HG03432 (cell line): ENCODE data around the gene MYH13.
"Not testable (repeated sequence)": the region's sequence is repeated elsewhere in the genome, so short reads cannot be mapped to it uniquely, and the experiment has no call there.

Source experiments
- ATAC-seq: cut with Tn5 transposase; IDR thresholded peaks from one replicate; pipeline ENCODE4 v1.9.1; 2021; ENCODE audit warnings: mild to moderate bottlenecking, moderate library complexity; ENCODE audit not compliant: unreplicated experiment

Gene MYH13

DNA sequence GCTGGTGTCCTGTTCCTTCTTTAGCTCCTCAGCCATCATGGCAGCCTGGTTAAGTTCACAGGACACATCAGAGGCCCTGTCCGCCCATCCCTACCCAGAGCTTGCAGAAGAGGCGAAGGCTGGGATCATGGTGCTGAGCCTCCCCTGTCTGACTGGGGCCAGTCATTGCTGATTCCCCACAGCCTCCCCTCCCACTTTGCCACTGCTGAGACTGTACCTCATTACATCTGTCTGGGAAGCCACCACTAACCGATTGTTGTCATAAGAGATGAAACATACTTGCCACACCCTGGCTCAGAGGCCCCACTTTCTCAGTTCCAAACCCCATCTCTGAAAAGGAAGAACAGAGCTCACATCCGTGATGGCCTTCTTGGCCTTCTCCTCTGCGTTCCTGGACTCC lies 66.2 kb downstream of the MYH13 start:
- no peak for ATAC-seq

GRCh38 chr17:10305398-10305797 lies 67.4 kb downstream of the MYH13 start:
- ATAC-seq = no peak

GRCh38 chr17:10304758-10305300 lies 68.0 kb downstream of the MYH13 start:
- ATAC-seq = no peak

- ATAC-seq = no peak
Observed at GRCh38 chr17:10297691-10298090, 75.1 kb downstream of the MYH13 start.

DNA sequence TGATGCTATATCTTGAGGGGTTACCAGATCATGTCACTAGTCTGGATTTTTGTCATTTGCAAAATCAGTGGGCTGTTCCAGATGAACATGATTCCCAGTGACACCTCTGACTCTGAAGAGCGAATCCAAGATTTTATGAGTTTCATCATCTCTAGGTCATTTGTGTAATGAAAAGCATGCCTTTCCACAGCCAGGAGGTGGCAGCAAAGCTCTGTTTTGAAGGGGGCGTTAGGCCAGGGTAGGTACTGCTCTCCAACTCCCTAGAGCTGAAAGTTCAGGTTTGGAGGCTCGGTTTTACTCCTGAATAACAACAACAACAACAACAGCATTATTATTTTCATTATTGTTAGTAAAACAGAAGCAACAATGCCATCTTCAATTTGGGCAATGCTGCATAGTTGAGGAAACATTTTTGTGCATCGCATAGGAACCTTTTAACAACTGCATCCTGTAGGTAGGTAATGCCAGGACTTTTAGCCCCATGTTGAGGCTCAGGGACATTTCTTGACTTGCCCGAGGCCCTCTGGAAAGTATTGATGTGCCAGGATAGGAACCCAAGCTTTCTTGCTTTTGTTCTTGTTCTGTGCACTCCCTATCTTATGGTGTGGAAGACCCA lies 77.0 kb downstream of the MYH13 start:
- ATAC-seq = peak; percentile 51

GRCh38 chr17:10294180-10294579 lies 78.6 kb downstream of the MYH13 start:
- ATAC-seq = peak; percentile 59

- ATAC-seq = peak; percentile 74
Observed at GRCh38 chr17:10292057-10292937, 80.5 kb downstream of the MYH13 start.

DNA sequence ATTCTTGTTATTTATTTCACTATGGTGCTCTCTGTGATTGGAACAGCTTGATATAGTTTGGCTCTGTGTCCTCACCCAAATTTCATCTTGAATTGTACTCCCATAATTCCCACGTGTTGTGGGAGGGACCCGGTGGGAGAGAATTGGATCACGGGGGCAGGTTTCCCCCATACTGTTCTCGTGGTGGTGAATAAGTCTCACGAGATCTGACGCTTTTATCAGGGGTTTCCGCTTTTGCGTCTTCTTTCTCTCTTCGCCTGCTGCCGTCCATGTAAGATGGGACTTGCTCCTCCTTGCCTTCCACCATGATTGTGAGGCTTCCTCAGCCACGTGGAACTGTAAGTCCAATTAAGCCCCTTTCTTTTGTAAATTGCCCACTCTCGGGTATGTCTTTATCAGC lies 81.2 kb downstream of the MYH13 start:
- ATAC-seq = not testable (repeated sequence)

- ATAC-seq = no peak
Observed at GRCh38 chr17:10290041-10290440, 82.8 kb downstream of the MYH13 start.

DNA sequence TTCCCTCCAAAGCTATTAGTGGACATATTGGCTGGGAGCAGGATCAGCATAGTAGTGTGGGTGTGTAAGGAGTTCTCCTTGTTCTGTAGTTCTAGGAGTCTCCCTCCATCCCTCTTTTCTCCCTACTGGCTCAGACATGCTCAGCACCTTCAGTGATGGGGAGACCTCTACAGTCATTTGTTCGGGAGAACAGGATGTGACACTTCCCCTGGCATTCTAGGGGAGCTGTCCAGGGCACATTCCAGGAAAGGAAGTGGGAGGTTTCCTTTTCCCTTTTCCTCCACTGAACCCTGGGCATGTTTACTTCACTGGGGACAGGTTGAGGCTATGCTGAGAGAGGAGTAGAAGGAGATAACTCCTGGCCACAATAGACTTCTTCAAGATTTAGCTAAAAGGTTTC lies 86.5 kb downstream of the MYH13 start:
- ATAC-seq = no peak

DNA sequence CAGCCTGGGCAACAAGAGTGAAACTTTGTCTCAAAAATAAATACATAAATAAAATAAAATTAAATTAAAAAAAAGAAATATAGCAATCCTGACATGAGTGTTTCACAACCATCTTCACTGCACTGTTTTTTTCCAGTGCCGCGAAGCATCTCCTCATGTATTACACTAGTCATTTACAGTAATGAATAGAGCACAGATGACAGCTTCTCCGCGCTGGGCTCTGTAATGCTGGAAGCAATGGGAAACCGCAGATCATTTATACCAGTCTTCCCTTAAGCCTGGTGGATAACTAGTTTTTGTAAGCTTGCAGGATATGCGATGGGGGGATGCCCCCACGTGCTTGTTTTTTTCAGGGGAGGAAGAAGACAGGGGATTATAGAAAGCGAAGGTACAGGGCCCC lies 86.9 kb downstream of the MYH13 start:
- ATAC-seq = no peak

DNA sequence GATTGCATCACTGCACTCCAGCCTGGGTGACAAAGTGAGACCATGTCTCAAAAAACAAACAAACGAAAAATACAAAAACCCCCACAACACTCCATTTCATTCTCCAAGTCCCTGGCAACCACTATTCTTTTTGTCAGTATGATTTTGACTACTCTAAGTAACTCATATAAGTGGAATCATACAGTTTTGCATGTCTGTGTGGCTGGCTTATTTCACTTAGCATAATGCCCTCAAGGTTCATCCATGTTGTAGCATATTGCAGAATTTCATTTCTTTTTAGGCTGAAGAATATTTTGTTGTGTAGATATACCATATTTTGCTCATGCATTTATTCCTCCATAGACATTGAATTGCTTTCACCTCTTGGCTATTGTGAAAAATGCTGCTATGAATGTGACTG lies 92.7 kb downstream of the MYH13 start:
- ATAC-seq = no peak

- ATAC-seq = no peak
Observed at GRCh38 chr17:10278218-10278617, 94.6 kb downstream of the MYH13 start.

DNA sequence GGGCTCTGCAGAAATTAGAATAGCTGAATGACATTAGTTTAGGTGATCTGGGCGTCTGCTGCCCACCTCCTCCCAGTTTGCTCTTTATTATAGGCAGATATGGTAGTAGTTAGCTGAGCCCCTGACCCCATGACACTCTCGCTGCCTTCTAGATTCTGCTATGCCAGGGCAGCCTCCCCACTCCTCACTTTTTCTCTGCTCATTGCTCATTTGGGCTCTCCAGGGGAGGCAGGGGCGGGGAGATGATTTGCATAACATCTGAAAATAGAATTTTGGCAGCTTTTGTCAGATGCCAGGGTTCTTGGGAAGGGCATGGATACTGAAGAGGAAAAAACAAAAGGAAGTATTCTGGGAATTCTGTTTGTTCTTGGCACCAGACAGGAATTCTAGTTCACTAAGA lies 96.4 kb downstream of the MYH13 start:
- no peak for ATAC-seq

DNA sequence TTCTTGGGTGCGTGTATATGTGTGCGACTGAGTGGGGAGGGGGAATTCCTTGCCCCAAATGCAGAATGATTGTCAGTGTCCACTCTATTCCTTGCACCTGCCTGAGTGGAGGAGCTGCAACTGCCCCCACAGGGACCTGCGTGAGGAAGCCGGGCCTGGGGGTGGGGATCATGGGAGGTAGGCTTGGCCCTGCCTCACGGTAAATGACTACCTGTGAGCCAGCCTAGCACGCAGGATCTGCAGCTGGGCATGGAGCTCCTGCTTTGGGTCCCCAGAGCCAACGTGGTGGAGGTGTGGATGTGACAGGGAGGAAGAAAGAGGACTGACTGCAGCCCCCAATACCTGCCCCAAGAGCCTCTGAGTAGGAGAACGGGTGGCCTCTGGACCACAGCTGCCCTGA lies 97.4 kb downstream of the MYH13 start:
- ATAC-seq = no peak

- ATAC-seq = no peak
Observed at GRCh38 chr17:10271106-10271562, 101.7 kb downstream of the MYH13 start.

- no peak for ATAC-seq
Observed at GRCh38 chr17:10270258-10270657, 102.5 kb downstream of the MYH13 start.

DNA sequence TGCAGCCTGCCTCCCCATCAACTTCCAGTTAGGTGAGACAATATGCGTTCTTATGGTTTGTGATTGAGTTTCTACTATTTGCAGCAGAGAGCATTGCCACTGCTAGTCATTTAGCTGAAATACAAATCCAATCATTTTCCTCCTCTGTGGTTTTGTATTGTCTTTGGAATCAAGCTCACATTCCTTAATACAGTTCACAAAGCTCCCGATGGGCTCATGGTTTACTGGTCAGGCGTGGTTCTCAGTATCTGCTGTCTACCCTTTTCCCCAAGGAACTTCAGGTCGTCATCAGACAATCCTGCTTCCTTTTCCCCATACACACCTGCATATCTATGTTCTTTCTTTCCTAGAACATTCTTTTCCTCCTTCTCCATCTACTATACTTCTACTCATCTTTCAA lies 104.8 kb downstream of the MYH13 start:
- no peak for ATAC-seq

DNA sequence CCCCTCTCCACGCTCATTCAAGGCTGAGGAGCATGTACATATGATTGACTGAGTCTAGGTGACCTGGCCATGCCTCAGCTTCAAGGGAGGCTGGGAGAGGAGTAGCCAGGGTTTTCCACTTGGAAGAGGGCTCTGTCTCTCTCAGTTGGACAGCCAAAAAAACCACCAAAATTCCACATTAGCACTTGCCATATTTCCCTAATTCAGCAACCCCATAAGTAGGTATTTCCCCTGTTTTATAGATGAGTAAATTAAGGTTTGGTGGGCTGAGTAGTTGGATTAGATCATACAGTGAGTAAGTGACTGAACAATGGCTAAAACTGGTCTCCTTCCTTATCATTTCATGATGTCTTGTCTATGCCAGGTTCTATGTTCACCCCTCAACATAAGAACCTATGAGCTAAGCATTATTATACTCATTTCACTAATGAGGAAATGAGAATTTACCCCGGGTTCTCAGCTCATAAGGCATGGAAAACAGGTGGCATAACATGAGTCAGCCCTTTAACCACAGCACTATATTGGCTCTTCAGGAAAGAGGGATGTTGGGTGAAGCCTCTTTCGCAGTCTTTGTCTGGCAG lies 106.4 kb downstream of the MYH13 start:
- peak; percentile 44 for ATAC-seq

DNA sequence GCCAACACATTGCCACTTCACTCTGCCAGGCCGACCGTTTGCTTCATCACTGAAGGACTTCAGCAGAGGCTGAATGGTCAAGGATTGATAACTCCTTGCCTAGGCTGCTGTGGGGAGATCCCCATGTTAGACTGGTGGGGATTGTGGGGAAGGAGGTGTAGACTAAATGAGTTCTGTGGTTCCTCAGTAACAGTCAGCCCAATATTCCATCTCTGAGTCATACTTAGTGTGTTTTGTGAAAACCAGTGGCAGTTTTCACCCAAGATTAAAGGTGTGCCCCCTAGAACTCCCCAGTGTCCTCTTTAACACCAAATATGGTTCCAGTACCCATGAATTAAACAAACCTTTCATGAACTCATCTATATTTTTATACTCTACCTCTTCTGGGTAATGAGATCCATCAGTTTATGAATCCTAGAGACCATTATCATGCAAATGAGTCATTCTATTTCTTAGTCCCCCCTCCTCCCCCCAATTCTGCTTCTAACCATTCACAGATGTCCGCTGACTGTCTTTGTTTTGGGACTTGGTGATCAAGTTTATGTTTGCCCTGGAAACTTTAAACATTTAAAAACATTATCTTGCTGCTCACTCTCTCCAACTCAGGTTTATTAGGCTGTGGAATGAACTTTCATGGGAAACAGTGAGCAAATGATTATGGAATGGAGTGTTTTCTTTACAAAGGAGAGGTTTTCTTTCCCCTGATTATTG lies 107.6 kb downstream of the MYH13 start:
- ATAC-seq = peak; percentile 55

DNA sequence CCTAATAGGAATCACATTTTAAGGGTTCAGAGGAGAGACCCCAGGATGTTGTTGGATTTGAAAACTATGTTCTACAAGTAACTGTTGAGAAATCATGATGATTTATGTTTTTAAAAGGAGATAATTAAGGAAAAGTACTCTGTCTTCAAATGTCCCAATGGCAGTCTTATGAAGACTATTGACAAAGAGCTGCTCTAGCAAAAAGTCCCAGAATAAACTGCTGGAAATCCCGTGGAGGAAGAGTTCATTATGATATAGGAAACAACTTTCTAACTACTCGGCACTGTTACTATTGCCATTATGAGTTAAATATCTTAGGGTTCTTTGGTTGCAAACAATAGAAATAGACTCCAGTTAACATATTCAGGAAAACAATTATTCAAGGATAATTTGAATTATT lies 108.8 kb downstream of the MYH13 start:
- no peak for ATAC-seq
